ENCODE measurements around the gene NANS. TPM values are rescaled to one million over a fixed set of nuclear protein-coding genes. Genes with fewer than 3 reads are reported as not detected.
A peak's percentile ranks its signal among the peaks of the same experiment; 100 is the strongest.

Gene NANS
- total and polyA plus RNA-seq, 2 of the 13 experiments (the other 11 are each of a cell fraction or from before 2014, with no cell fraction given), result 86.9 to 203 TPM

DNA sequence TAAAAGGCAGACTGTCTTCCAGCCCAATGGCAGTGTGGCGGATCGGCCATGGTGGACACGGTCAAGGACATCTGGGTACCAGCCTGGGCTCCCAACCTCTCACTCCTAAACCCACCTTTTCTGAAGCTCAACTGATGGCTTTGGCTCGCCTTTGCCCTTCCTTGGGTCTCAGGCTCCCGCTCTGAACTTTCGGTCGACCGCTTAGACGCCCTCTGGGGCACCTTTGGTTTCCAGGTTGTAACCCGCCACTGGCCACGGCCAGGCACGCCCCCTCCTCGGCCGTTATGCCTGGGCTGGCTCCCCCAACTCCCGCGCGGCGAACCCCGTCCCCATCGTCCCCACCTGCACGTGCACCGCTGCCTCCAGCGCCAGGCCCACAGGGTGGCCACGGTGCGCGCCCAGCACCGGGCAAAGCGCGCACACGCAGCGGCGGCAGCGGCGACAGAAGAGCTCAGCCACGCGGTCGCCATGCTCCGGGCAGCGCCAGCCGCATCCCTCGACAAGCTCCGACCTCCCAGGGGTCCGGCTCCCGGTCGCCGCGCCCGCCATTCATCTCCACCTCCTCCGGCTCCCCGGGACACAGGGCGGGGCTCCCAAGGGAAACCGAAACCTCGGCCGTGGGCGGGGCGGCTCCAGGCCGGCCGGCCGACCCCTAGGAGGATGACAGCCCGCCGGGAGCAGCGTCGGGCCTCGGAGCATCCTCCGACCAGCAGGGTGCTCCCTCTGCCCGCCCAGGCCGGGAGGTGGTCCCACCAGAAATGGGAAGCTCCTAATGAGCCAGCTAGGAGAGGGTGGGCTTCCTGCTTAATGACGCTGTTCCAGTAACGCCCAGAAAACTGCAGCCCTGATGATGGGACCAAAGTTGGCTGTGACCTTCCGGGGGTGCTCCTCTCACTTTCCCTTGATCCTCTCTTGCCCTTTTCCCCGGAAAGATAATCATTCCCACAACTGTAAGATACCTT is 62.4 kb downstream of the NANS start, which contains the start of gene TRIM14 (continued):
- peak; percentile 83 for TF ChIP-seq ZNF280B (CRISPR knock-in tag; IDR thresholded peaks at IDR 0.05; ENCODE audit: borderline replicate concordance)
- no peak for TF ChIP-seq GATAD1 (CRISPR knock-in tag; IDR thresholded peaks at IDR 0.05)
- no peak for TF ChIP-seq TRIM24 (CRISPR knock-in tag; IDR thresholded peaks at IDR 0.05)
- TF ChIP-seq POLR2AphosphoS5 (IDR thresholded peaks at IDR 0.05; ENCODE audit: low read depth, low read length), result peak; percentile 36; the same call in 1 of the 2 replicates
- no peak for TF ChIP-seq ZFAT (CRISPR knock-in tag; conservative IDR thresholded peaks at IDR 0.05)
- TF ChIP-seq NCOA2 (CRISPR knock-in tag; IDR thresholded peaks at IDR 0.05), result 0 out of 2 replicates have a peak, but pooled peaks have one; percentile 7
- no peak for TF ChIP-seq SNAPC5 (CRISPR knock-in tag; IDR thresholded peaks at IDR 0.05; ENCODE audit: borderline replicate concordance)
- TF ChIP-seq, protein P1, sequence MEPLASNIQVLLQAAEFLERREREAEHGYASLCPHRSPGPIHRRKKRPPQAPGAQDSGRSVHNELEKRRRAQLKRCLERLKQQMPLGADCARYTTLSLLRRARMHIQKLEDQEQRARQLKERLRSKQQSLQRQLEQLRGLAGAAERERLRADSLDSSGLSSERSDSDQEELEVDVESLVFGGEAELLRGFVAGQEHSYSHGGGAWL (CRISPR knock-in tag; IDR thresholded peaks at IDR 0.05), result peak; percentile 87; the same call in 1 of the 2 replicates
- no peak for TF ChIP-seq ZNF205 (CRISPR knock-in tag; IDR thresholded peaks at IDR 0.05)
- TF ChIP-seq, protein P2, sequence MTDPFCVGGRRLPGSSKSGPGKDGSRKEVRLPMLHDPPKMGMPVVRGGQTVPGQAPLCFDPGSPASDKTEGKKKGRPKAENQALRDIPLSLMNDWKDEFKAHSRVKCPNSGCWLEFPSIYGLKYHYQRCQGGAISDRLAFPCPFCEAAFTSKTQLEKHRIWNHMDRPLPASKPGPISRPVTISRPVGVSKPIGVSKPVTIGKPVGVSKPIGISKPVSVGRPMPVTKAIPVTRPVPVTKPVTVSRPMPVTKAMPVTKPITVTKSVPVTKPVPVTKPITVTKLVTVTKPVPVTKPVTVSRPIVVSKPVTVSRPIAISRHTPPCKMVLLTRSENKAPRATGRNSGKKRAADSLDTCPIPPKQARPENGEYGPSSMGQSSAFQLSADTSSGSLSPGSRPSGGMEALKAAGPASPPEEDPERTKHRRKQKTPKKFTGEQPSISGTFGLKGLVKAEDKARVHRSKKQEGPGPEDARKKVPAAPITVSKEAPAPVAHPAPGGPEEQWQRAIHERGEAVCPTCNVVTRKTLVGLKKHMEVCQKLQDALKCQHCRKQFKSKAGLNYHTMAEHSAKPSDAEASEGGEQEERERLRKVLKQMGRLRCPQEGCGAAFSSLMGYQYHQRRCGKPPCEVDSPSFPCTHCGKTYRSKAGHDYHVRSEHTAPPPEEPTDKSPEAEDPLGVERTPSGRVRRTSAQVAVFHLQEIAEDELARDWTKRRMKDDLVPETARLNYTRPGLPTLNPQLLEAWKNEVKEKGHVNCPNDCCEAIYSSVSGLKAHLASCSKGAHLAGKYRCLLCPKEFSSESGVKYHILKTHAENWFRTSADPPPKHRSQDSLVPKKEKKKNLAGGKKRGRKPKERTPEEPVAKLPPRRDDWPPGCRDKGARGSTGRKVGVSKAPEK (CRISPR knock-in tag; IDR thresholded peaks at IDR 0.05; ENCODE audit: borderline replicate concordance), result 0 out of 2 replicates have a peak, but pooled peaks have one; percentile 15
- no peak for TF ChIP-seq HNF4G (IDR thresholded peaks at IDR 0.05; ENCODE audit: borderline replicate concordance, low read depth, low read length)
- TF ChIP-seq HNF4G (CRISPR knock-in tag; IDR thresholded peaks at IDR 0.05; ENCODE audit: borderline replicate concordance, low read depth), result no peak
- peak; percentile 52; the same call in 1 of the 2 replicates for TF ChIP-seq ZNF558 (CRISPR knock-in tag; IDR thresholded peaks at IDR 0.05; ENCODE audit: borderline replicate concordance)
- 0 out of 2 replicates have a peak, but pooled peaks have one; percentile 38 for TF ChIP-seq FOXO1 (CRISPR knock-in tag; IDR thresholded peaks at IDR 0.05)
- TF ChIP-seq ZNF468 (CRISPR knock-in tag; IDR thresholded peaks at IDR 0.05), result no peak
- TF ChIP-seq FOXK1 (CRISPR knock-in tag; IDR thresholded peaks at IDR 0.05; ENCODE audit: borderline replicate concordance, low read depth), result no peak
- TF ChIP-seq, protein P3, sequence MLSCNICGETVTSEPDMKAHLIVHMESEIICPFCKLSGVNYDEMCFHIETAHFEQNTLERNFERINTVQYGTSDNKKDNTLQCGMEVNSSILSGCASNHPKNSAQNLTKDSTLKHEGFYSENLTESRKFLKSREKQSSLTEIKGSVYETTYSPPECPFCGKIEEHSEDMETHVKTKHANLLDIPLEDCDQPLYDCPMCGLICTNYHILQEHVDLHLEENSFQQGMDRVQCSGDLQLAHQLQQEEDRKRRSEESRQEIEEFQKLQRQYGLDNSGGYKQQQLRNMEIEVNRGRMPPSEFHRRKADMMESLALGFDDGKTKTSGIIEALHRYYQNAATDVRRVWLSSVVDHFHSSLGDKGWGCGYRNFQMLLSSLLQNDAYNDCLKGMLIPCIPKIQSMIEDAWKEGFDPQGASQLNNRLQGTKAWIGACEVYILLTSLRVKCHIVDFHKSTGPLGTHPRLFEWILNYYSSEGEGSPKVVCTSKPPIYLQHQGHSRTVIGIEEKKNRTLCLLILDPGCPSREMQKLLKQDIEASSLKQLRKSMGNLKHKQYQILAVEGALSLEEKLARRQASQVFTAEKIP (CRISPR knock-in tag; IDR thresholded peaks at IDR 0.05; ENCODE audit: borderline replicate concordance), result no peak
- no peak; the same call in none of the 2 replicates for TF ChIP-seq RXRA (CRISPR knock-in tag; IDR thresholded peaks at IDR 0.05)
- peak; percentile 60; the same call in 1 of the 2 replicates for TF ChIP-seq ZNF124 (CRISPR knock-in tag; IDR thresholded peaks at IDR 0.05)
- TF ChIP-seq REXO4 (CRISPR knock-in tag; IDR thresholded peaks at IDR 0.05; ENCODE audit: borderline replicate concordance), result no peak
- TF ChIP-seq HMG20A (CRISPR knock-in tag; IDR thresholded peaks at IDR 0.05; ENCODE audit: borderline replicate concordance), result 0 out of 2 replicates have a peak, but pooled peaks have one; percentile 6
- 0 out of 2 replicates have a peak, but pooled peaks have one; percentile 12 for TF ChIP-seq NFATC3 (CRISPR knock-in tag; IDR thresholded peaks at IDR 0.05)
- no peak for TF ChIP-seq KAT7 (CRISPR knock-in tag; IDR thresholded peaks at IDR 0.05; ENCODE audit: borderline replicate concordance)

Data from HepG2 (cell line).